ENCODE data around the gene SKAP1.
A peak's percentile ranks its signal among the peaks of the same experiment; 100 is the strongest.

Gene SKAP1

DNA sequence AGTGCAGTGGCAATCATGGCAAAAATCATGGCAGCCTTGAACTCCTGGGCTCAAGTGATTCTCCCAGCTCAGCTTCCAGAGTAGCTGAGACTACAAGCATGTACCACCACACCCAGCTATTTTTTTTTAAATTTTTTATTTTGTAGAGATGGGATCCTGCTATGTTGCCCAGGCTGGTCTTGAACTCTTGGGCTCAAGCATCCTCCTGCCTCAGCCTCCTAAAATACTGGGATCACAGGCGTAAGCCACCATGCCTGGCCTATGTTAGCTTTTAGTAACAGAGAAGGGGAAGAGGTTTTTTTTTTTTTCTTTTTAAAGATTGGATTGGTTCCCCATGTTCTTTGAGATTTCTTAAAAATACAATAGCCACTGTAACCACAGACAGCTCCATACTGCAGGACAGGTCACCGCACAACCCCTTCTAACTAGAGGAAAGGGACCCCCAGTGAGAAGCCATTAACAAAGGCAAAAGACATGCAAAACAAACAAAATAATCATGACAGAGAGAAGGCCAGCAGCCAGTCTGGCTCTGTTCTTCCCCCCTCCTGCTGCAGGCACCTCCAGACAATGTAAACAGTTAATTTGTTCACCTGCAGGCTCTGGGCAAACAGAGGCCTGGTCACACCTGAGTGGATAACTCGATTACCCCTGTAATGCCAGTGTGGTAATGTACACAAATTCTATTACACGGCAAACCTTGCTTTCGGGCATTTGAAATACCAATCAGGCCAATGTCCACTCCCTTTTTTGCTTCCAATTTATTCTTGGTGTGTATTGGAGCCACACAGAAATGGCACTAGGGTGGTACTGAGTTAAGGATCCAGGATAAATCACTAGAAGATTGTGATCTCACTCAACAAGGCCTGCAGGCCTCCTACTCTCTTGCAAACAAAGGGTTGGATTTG lies 269.6 kb downstream of the SKAP1 start:
- CTCF ChIA-PET = interaction anchor here (1.1 kb wide), 1 partner anchor 33 kb away, joined by 4 read pairs; no protein-coding TSS in a partner anchor
- no peak for DNase-seq
- Mint-ChIP-seq H3K27ac (no peak overlapping the region), H3K36me3 (peaks cover 44% of the 10 kb centered on the region), H3K9me3 (no peaks in the 10 kb centered on the region), H3K27me3 (no peaks in the 10 kb centered on the region), H3K4me1 (peaks cover 10% of the 10 kb centered on the region), H3K4me3 (no peak overlapping the region)

DNA sequence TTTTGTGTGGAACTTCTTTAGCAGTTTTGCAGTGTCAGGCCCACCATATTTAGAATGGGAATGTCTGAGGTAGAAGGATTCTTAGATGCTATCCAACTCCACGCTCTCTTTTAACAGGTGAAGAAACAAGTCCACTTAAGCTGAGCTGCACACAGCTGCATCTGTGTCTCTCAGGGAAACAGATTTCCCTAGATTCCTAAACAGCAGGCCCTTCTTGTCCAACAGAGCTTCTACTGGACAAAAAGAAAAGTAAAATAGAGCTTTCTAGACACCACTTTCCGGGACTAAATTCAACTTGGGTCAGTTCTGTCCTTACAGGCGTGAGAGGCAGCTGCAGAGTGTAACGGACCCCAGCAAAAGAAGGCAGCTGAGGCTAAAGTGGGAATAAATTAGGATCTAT lies 270.8 kb downstream of the SKAP1 start:
- H3K36me3 Mint-ChIP-seq = peaks cover 39% of the 10 kb centered on the region
- H3K27me3 Mint-ChIP-seq = no peaks in the 10 kb centered on the region
- CTCF ChIA-PET = interaction anchor here (0.9 to 1.1 kb wide), 2 partner anchors 34 to 79 kb away, joined by 3 to 4 read pairs; no protein-coding TSS in a partner anchor
- H3K4me1 Mint-ChIP-seq = peaks cover 9% of the 10 kb centered on the region
- H3K9me3 Mint-ChIP-seq = no peaks in the 10 kb centered on the region
- no peak overlapping the region for H3K27ac Mint-ChIP-seq
- H3K4me3 Mint-ChIP-seq = no peak overlapping the region
- no peak for DNase-seq

DNA sequence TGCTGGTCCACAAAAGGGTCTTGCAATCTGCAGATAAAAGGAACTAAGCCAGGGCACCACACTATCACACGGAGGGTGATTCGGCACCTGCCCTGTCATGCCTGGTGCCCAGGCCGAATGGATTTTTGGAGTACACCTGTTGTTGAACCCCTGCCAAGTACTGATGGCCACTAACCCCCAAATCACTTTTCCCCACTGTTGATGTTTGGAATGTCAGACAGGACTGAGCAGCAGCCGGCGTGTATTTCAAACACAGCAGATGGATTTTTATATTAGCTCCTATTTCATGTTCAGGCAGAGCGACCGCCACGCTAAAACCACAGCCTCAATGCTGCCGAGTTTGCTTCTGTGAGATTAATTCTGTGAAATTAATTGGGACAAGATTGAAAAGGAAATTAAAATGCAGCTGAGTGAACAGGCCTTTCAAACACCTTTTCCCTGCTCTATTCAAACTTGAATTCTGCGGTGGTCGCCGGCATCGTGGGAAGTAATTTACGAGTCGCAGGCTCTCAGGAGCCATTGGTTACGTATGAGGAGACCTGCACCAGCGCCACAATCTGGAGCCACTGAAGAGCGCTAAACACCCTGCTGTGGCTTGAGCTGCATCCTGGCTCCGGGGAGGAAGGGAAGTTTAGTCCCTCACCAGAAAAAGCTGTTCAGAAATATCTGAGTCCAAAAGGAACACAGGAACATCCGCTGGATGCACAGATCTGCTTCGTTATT lies 274.0 kb downstream of the SKAP1 start:
- no peaks in the 10 kb centered on the region for H3K4me1 Mint-ChIP-seq
- DNase-seq = no peak
- no peak overlapping the region for H3K27ac Mint-ChIP-seq
- H3K27me3 Mint-ChIP-seq = no peaks in the 10 kb centered on the region
- H3K9me3 Mint-ChIP-seq = no peaks in the 10 kb centered on the region
- H3K4me3 Mint-ChIP-seq = no peak overlapping the region
- CTCF ChIA-PET = interaction anchor here (1.6 kb wide), 1 partner anchor 8 kb away, joined by 3 read pairs; no protein-coding TSS in a partner anchor
- H3K36me3 Mint-ChIP-seq = peaks cover 40% of the 10 kb centered on the region

DNA sequence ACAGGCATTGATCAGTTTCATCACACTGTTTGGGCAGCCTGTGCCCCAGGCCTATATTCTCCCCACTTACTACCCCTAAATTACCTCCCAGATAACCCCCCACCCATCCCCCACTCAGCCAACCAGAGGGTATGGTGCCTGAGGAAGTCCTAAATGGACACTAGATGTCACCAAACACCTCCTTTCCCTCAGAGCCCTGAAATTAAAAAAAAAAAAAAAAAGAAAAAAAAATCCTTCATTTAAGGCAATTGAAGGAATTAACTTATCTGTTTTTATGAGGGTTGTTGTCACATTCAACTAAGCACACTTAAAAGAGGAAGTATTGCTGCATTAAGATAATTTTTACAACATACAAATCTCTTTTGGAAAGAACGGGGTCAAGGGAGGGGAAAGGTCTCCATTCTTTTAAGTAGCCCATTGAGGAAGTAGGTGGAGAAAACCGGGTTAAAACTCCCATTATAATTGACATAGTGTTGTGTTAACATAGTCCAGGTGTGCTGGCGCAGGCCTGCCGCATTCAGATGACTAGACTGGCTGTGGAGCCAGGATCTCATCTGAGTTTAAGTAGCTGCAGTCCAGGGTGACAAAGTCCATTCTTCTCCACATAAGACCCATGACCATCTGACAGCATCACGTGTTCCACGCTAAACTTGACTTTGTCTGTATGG lies 276.2 kb downstream of the SKAP1 start:
- DNase-seq = peak; percentile 35
- Mint-ChIP-seq H3K36me3 (peaks cover 34% of the 10 kb centered on the region), H3K27ac (no peak overlapping the region), H3K4me3 (no peak overlapping the region), H3K27me3 (no peaks in the 10 kb centered on the region), H3K9me3 (no peaks in the 10 kb centered on the region), H3K4me1 (no peaks in the 10 kb centered on the region)
- CTCF ChIA-PET = interaction anchor here (0.7 kb wide), 1 partner anchor 70 kb away, joined by 3 read pairs; no protein-coding TSS in a partner anchor

DNA sequence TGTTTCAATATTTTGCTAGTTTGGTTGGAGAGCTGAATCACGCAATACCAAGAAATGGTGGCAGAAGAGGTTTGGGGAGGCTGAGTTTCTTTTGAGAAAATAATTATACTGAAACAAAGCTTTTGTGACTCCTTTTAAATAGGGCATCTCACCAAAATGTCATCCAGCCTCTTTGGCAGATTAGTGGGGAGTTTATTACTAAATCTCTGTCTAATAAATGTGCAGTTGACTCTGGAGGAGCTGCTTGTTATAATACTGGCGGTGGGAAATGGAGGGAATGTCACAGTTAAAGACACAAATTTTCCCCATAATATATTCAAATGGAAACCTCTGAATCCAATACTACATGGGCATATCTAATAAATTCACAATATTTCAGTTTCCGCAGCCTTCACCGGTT lies 277.7 kb downstream of the SKAP1 start:
- H3K36me3 Mint-ChIP-seq = peaks cover 44% of the 10 kb centered on the region
- H3K4me1 Mint-ChIP-seq = no peaks in the 10 kb centered on the region
- H3K4me3 Mint-ChIP-seq = no peak overlapping the region
- no peaks in the 10 kb centered on the region for H3K9me3 Mint-ChIP-seq
- CTCF ChIA-PET = interaction anchor here (0.7 to 1.0 kb wide), 2 partner anchors 9 to 127 kb away, joined by 3 read pairs; no protein-coding TSS in a partner anchor
- H3K27me3 Mint-ChIP-seq = no peaks in the 10 kb centered on the region
- H3K27ac Mint-ChIP-seq = no peak overlapping the region
- DNase-seq = no peak

DNA sequence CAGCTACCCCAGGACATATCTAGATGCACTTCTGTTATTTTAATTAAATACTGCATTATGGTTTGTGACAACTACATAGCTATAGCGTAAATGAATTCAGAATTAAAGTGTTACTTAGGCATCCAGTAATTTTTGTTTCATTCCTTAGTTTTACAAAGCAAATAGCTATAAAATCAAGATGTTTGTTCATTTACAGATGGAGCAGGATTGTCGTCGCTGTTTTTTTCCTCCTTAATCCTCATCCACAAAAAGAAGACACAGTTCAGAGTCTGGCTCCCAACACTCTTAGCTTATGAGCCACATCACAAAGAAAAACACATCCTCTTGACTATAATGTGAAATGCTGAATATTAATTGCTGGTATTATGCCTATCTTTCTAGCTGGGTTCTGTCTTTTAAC lies 278.8 kb downstream of the SKAP1 start:
- DNase-seq = no peak
- Mint-ChIP-seq H3K36me3 (peaks cover 40% of the 10 kb centered on the region), H3K27me3 (no peaks in the 10 kb centered on the region), H3K4me3 (no peak overlapping the region), H3K4me1 (no peaks in the 10 kb centered on the region), H3K9me3 (no peaks in the 10 kb centered on the region), H3K27ac (no peak overlapping the region)
- CTCF ChIA-PET = interaction anchor here (0.6 kb wide), 1 partner anchor 442 kb away, joined by 3 read pairs; no protein-coding TSS in a partner anchor

DNA sequence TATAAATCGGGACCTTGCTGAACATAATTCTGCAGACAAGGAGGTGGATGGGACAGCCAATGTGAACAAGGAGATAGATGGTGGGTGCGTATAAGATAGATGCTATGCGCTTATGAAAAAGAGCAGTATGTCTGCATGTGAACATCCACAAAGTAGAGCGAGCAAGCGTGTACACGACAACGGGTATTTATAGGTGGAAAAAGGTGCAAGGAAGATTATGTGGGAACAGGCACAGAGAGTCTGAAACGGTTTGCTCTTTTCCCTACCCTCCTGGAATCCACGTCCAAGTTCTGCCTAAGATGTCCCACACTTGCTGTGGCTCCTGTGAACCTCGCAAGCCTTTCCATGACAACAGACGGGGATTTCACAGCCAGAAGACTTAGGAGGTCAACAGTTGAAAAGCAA lies 279.4 kb downstream of the SKAP1 start:
- Mint-ChIP-seq H3K36me3 (peaks cover 40% of the 10 kb centered on the region), H3K4me1 (no peaks in the 10 kb centered on the region), H3K27me3 (no peaks in the 10 kb centered on the region), H3K9me3 (no peaks in the 10 kb centered on the region), H3K27ac (no peak overlapping the region), H3K4me3 (no peak overlapping the region)
- CTCF ChIA-PET = no interaction called here
- DNase-seq = no peak

DNA sequence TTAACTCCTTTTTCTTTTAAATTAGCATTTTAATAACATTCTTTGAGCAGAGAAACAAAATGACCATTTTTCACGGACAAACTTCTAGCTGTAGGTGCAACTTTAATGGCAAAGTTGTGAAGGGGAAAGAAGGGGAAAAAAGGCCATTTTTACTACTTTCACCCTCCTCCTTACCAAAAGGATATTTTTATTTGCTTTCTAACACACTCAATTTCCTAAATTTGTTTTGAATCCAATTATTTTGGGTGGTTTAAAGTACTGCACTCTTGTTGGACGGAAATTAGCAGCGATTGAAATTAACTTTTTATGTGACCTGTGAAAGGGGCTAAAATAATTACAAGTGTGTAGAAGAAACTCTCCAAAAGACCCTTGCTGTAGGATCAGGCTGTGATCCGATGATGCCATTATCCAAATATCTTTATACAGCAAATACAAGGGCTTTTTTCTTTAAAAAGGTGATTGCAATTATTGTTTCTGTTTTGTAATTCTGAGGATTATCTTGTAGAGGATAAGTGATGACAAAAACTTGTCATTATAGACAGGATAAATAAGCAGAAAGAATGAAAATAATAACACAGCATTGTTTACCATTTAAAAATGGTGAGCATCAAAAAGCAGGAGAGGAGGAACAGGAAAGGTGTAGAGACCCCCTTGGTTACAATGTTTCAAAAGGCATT lies 280.1 kb downstream of the SKAP1 start:
- no peaks in the 10 kb centered on the region for H3K27me3 Mint-ChIP-seq
- H3K36me3 Mint-ChIP-seq = peaks cover 41% of the 10 kb centered on the region
- no peaks in the 10 kb centered on the region for H3K9me3 Mint-ChIP-seq
- no peaks in the 10 kb centered on the region for H3K4me1 Mint-ChIP-seq
- H3K27ac Mint-ChIP-seq = no peak overlapping the region
- CTCF ChIA-PET = interaction anchor here (2.1 kb wide), 1 partner anchor 19 kb away, joined by 5 read pairs; no protein-coding TSS in a partner anchor
- no peak overlapping the region for H3K4me3 Mint-ChIP-seq
- DNase-seq = no peak

DNA sequence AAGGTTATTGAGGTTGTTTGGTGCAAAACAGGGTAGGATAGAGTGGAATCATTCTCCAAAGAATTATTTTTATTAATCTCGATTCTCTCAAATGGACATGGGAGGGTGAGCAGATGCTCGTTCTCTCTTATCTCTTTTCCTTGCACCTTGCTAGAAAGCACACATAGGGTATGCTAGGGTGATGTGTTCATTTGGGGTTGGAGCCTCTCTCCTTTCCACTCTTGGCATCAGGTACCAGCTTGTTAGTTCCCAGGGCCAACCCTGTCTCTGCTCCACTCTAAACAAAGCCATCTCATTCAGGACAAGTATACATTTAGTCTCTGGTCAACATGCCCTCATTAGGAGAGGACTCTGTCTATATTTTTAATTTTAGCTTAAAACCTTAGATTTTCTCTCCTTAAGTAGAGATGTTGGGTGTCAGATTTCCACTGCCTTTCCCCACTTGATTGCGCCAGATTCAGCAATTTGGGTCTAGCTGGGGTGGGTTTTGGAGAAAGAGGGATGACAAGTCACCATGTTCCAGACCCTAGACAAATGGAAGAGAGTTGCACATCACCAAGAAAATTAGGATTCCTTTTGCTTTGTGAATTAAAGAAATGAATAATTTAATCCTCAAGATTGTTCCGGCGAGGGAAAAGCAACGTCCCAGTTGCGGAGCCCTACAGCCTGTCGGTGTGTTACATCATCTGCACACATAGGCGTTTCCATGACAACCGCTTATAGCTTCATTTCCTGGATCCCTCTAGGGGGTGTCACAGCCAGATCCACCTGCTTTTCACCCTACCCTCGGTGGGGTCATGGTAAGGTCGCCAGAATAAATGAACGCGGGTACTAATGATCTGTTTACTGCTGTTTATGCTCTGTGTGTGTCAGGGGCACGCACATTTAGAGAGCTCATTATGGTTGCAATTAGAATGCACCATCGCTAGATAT lies 280.9 kb downstream of the SKAP1 start:
- DNase-seq = no peak
- CTCF ChIA-PET = interaction anchor here (2.1 kb wide), 1 partner anchor 18 kb away, joined by 5 read pairs; no protein-coding TSS in a partner anchor
- Mint-ChIP-seq H3K9me3 (no peaks in the 10 kb centered on the region), H3K4me1 (no peaks in the 10 kb centered on the region), H3K27ac (no peak overlapping the region), H3K36me3 (peaks cover 41% of the 10 kb centered on the region), H3K4me3 (no peak overlapping the region), H3K27me3 (no peaks in the 10 kb centered on the region)

DNA sequence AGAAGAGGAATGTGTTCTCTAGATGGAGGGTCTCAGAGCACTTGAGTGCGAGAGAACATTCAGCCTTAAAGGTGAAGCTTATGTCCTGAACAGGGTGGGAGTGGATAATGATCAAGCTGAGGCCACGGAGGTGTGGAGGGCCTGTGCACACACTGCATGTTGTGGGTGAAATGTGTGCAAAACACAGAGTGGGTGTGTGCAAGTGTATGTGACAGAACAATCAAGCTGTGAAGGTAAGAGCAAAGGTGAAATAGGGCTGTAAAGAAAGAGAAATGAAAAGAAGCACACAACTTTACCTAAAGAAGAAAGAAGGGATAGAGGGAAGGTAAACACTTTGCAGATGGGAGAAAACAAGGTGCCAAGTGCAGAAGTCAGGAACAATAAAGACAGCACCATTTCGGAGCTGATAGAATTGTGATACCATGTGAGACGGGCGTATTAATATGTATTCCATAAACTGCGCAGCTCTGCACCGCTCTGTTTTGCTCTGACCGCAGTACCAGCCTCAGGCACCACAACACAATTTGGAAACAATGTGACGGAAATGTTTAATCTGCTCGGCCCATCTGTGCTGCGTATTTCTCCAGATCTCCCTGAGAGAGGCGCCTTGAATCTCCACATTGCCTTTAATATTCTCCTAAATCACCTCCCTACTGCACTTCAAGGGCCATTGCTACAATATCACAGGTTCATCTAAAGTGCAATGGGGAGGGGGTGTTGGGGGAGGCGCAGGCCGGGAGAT lies 281.8 kb downstream of the SKAP1 start:
- CTCF ChIA-PET = interaction anchor here (0.8 to 2.1 kb wide), 2 partner anchors 8 to 17 kb away, joined by 3 to 5 read pairs; no protein-coding TSS in a partner anchor
- no peaks in the 10 kb centered on the region for H3K9me3 Mint-ChIP-seq
- peaks cover 41% of the 10 kb centered on the region for H3K36me3 Mint-ChIP-seq
- H3K4me3 Mint-ChIP-seq = no peak overlapping the region
- no peaks in the 10 kb centered on the region for H3K27me3 Mint-ChIP-seq
- no peaks in the 10 kb centered on the region for H3K4me1 Mint-ChIP-seq
- H3K27ac Mint-ChIP-seq = no peak overlapping the region
- no peak for DNase-seq

DNA sequence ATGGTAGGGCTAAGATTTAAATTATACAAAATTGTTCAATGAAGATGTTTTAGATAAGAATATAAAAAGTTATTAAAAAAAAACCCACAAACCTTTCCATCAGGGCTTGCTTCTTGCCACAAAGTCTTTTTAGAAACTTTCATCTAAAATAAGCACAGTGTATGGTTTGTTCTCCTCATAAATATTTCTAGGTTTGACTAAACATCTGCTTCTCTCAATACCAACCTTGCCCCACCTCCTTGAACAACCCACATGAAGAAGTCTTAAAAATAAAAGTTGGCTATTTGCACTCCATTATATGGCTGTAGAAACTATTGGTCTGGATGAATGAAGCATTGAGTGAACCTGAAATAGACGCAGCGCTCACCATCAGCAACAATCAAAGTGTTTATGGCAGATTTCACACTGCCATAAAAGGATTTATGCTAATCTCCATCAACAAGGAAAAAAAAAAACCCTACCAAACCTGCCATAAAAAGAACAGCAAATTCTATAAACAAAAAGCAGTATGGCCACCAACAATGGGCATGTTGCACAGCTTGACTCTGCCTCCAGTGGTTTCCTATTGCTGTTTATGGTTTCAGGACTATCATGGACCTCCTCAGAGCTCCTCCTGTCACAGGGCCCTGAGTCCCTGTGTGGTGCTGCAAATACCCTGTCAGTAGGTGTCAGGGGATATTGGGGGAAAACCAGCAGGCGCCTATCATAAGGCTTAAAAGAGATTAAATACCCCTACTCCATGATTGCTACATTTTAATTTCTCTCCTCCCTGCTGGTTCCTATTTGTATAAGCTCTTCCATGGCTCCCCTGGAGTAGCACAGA lies 284.8 kb downstream of the SKAP1 start:
- Mint-ChIP-seq H3K27ac (no peak overlapping the region), H3K9me3 (no peaks in the 10 kb centered on the region), H3K4me1 (peaks cover 3% of the 10 kb centered on the region), H3K36me3 (peaks cover 42% of the 10 kb centered on the region), H3K4me3 (no peak overlapping the region), H3K27me3 (no peaks in the 10 kb centered on the region)
- CTCF ChIA-PET = no interaction called here
- no peak for DNase-seq

DNA sequence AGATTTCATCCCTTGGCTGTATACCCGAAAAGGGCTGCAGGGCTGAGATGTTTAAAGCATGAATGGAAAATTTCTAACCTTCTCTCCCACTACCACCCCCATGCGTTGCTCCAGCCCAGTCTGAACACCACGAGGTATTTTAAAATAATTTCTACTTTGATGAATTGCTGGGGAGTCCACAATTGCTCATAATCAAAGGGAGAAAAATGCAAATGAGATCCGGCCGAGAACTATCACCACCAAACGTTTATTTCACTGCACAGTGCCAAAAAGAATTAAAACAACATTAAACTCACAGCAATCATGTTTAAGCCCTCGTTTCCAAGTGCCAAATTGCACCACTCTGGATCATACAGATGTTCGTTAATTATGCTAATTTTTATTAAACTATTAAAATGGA lies 285.8 kb downstream of the SKAP1 start:
- no peak overlapping the region for H3K4me3 Mint-ChIP-seq
- CTCF ChIA-PET = no interaction called here
- H3K36me3 Mint-ChIP-seq = peaks cover 48% of the 10 kb centered on the region
- no peaks in the 10 kb centered on the region for H3K27me3 Mint-ChIP-seq
- H3K27ac Mint-ChIP-seq = no peak overlapping the region
- no peak for DNase-seq
- H3K4me1 Mint-ChIP-seq = peaks cover 3% of the 10 kb centered on the region
- no peaks in the 10 kb centered on the region for H3K9me3 Mint-ChIP-seq
